Liver (tissue), 3 donors: ENCODE results near the gene SIK2.
"Not testable (repeated sequence)": the region's sequence is repeated elsewhere in the genome, so short reads cannot be mapped to it uniquely, and the experiment has no call there.

Experiments
- JUND ChIP-seq, 2 donors: IDR thresholded peaks; 2 replicates each; pipeline ENCODE4 v1.6.1; 2016; ENCODE audit warnings: antibody characterized with exemption in 2 of 2
- RXRA ChIP-seq, 2 donors: IDR thresholded peaks; 2 replicates each; pipeline ENCODE4 v1.6.1; 2017 to 2018; ENCODE audit warnings: antibody characterized with exemption in 2 of 2, mild to moderate bottlenecking in 1 of 2
- TF ChIP-seq, protein P1 (sequence below): IDR thresholded peaks from 2 replicates; pipeline ENCODE4 v1.6.1; 2016; ENCODE audit warnings: antibody characterized with exemption
- TF ChIP-seq, protein P2 (sequence below): IDR thresholded peaks from 2 replicates; pipeline ENCODE4 v1.6.1; 2016; ENCODE audit warnings: antibody characterized with exemption, mild to moderate bottlenecking
- TF ChIP-seq, protein P3 (sequence below): fragments of 150-350 bp; IDR thresholded peaks from 2 replicates; pipeline ENCODE4 v1.5.1; 2017; ENCODE audit warnings: improper control_type of control experiment, low read depth, low read length; ENCODE audit not compliant: missing input control
- donor health status: healthy.
- donor health status: healthy.

DNA sequence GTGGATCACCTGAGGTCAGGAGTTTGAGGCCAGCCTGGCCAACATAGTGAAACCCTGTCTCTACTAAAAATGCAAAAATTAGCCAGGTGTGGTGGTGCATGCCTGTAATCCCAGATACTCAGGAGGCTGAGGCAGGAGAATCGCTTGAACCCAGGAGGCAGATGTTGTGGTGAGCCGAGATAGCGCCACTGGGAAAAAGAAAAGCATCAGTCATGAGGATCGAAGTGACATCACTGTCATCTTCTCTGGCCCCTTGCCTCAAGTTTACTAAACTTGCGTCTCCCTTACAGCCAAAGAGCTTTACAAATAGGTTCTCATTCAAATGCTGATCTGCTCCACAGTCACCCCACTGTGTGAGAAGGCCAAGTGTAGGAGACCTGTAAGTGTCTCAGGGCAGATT is 169.0 kb downstream of the SIK2 start:
- TF ChIP-seq, protein P1, sequence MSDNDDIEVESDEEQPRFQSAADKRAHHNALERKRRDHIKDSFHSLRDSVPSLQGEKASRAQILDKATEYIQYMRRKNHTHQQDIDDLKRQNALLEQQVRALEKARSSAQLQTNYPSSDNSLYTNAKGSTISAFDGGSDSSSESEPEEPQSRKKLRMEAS = not testable (repeated sequence)
- TF ChIP-seq, protein P2, sequence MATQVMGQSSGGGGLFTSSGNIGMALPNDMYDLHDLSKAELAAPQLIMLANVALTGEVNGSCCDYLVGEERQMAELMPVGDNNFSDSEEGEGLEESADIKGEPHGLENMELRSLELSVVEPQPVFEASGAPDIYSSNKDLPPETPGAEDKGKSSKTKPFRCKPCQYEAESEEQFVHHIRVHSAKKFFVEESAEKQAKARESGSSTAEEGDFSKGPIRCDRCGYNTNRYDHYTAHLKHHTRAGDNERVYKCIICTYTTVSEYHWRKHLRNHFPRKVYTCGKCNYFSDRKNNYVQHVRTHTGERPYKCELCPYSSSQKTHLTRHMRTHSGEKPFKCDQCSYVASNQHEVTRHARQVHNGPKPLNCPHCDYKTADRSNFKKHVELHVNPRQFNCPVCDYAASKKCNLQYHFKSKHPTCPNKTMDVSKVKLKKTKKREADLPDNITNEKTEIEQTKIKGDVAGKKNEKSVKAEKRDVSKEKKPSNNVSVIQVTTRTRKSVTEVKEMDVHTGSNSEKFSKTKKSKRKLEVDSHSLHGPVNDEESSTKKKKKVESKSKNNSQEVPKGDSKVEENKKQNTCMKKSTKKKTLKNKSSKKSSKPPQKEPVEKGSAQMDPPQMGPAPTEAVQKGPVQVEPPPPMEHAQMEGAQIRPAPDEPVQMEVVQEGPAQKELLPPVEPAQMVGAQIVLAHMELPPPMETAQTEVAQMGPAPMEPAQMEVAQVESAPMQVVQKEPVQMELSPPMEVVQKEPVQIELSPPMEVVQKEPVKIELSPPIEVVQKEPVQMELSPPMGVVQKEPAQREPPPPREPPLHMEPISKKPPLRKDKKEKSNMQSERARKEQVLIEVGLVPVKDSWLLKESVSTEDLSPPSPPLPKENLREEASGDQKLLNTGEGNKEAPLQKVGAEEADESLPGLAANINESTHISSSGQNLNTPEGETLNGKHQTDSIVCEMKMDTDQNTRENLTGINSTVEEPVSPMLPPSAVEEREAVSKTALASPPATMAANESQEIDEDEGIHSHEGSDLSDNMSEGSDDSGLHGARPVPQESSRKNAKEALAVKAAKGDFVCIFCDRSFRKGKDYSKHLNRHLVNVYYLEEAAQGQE = not testable (repeated sequence)
- TF ChIP-seq RXRA, JUND (IDR thresholded peaks at IDR 0.05): not testable (repeated sequence)
- TF ChIP-seq, protein P3, sequence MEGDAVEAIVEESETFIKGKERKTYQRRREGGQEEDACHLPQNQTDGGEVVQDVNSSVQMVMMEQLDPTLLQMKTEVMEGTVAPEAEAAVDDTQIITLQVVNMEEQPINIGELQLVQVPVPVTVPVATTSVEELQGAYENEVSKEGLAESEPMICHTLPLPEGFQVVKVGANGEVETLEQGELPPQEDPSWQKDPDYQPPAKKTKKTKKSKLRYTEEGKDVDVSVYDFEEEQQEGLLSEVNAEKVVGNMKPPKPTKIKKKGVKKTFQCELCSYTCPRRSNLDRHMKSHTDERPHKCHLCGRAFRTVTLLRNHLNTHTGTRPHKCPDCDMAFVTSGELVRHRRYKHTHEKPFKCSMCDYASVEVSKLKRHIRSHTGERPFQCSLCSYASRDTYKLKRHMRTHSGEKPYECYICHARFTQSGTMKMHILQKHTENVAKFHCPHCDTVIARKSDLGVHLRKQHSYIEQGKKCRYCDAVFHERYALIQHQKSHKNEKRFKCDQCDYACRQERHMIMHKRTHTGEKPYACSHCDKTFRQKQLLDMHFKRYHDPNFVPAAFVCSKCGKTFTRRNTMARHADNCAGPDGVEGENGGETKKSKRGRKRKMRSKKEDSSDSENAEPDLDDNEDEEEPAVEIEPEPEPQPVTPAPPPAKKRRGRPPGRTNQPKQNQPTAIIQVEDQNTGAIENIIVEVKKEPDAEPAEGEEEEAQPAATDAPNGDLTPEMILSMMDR = not testable (repeated sequence)
